HG02884 (cell line): ENCODE measurements around the gene INHA.

Source experiments
- ATAC-seq: cut with Tn5 transposase; IDR thresholded peaks from one replicate; pipeline ENCODE4 v1.9.1; 2021; ENCODE audit warnings: mild to moderate bottlenecking, moderate library complexity; ENCODE audit not compliant: unreplicated experiment

INHA gene

DNA sequence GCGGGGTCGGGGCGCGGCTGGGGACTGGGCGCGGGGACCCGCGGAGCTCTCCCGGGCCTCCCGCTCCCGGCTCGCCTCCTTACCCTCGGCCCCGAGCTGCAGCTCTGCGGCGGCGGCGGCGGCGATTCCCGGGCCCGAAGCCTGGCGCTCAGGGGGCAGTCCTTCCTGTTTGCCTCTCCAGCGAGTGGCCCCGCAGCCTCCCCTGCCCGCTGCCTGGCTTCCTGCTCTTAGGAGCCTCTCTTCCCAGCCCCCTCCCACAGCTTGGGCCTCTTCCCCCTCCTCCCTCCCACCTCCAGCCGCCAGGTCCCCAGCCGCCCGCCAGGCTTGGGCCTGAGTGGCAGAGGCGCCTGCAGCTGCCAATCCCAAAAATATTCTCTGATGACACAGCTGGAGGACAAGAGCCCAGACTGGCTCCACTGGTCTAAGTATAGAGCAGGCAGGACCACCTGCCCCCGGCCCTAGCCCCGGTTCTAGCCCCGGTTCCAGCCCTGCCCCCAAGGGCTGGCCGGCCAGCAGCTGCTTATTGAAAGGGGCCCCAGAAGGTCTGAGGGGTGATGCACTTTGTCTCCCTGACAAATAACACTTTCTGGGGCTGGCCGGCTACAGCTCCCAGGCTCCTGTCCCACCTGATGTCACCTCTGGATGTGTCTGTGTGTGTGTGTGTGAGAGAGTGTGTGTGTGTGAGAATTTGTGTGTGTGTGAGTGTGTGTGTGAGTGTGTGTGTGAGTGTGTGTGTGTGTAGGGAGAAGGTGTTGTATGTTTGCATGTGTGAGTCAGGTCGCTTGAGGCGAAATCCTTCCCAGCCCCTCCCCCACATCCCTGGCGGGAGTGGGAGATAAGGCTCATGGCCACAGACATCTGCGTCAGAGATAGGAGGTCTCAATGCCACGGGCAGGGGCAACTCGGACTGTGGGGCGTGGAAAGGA is 536 bp upstream of the INHA start, which contains the start of gene OBSL1:
OBSL1 (minus strand) TSS at position 229 of the 926 bp plus-strand sequence. CDS start 307 bp downstream, outside the sequence.
- ATAC-seq = no peak

DNA sequence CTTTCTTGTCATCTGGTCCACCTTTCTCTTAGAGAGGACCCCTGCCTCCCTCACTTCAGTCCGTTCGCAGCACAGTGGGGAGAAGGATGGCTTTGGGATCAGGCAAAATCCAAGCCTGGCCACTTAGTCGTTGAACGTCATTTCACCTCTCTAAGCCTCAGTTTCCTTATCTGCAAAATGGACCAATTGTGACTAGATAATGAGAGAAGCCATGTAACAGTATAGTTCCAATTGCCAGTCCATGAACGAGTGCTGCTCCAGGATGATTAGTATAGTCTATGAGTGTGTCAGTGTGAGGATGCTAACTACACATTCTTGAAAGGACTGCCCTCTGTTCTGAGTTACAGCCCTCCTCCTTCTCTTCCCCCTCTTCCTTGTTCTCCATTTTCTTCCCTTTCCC is 1.1 kb downstream of the INHA start:
- ATAC-seq = no peak

DNA sequence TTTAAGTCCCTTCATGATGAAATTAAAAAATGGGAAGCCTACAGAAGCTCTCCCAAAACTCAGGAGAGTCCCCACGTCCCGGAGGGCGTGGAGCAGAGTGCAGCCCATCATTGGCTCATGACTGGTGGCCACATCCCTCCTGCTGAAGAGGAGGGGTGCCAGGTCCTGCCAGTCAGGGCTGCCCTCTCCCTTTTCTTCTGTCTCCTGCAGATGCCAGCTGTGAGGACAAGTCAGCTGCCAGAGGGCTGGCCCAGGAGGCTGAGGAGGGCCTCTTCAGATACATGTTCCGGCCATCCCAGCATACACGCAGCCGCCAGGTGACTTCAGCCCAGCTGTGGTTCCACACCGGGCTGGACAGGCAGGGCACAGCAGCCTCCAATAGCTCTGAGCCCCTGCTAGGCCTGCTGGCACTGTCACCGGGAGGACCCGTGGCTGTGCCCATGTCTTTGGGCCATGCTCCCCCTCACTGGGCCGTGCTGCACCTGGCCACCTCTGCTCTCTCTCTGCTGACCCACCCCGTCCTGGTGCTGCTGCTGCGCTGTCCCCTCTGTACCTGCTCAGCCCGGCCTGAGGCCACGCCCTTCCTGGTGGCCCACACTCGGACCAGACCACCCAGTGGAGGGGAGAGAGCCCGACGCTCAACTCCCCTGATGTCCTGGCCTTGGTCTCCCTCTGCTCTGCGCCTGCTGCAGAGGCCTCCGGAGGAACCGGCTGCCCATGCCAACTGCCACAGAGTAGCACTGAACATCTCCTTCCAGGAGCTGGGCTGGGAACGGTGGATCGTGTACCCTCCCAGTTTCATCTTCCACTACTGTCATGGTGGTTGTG is 2.6 kb downstream of the INHA start:
- ATAC-seq = no peak

- no peak for ATAC-seq
Observed at GRCh38 chr2:219575566-219576504, 3.7 kb downstream of the INHA start.

DNA sequence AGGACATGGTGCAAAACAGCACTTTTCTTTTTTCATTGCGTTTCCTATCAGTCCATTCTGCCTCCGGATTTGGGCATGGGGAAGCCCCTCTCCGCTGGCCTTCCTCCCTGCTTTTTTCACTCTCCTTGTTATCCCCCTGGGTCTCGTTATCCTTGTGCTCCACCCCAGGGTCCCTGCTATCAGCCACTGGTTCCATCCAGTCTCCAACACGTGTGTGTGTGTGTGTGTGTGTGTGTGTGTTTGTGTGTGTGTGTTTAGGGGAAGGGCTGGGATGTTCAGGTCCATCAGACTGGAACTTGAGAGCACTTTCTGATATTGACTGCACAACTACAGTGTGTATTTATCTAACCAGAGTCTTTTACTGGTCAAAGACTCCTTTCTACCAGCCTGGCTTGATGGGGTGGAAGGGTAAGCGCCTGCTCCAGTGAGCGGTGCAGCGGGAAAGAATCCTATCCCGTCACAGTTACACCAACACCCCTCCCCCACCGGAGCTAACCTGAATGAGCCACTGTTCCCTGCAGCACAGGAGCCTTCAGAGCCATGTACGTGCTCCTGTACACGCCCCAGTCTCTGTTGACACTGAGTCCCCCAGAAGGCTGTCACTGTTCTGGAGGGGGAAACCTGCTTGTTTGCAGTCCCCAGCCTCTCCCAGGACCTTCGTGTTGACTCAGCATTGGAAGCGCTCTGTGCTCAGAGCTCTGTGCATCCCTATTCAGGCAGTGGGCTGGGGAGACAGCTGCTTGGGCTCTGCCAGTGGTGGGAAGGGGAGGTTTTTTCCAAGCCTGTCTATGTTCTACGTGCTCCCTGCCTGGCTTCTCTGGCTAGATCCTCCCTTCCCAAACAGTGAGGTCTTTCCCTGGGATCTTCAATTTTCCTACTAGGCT is 4.6 kb downstream of the INHA start:
- ATAC-seq = no peak

DNA sequence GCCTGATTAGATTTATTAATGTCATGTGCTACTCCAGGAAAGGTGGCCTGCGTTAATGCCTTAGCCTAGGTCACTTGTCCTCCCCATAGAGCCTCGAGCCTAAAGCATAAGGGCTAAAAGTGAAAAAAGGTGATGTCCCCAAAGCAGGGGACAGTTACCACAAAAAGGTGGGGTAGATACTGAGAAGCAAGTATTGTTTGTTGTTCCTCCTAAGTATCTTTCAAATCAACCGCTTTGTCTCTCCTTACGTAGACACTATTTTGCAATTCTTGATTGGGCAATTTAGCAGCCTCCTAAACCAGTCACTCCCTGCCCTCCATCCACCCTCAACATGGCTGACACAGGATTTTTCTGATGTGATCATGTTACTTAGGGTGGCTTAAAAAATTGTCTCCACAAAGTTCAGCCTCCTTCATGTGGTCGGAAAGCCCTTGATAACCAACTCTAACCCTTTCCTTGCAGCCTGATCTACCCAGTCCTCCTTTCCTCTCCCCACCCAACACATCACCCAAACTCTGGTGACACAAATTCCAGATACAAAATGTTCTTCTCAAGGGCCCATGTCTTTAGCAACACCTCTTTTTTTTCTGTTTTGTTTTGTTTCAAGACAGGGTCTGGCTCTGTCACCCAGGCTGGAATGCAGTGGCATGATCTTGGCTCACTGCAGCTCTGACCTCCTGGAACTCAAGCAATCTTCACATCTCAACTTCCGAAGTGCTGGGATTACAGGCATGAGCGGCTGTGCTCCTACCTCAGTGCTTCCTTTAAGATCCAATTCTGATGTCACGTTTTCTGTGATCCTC is 6.9 kb downstream of the INHA start:
- ATAC-seq = no peak

- no peak for ATAC-seq
Observed at GRCh38 chr2:219581346-219581745, 9.2 kb downstream of the INHA start.

DNA sequence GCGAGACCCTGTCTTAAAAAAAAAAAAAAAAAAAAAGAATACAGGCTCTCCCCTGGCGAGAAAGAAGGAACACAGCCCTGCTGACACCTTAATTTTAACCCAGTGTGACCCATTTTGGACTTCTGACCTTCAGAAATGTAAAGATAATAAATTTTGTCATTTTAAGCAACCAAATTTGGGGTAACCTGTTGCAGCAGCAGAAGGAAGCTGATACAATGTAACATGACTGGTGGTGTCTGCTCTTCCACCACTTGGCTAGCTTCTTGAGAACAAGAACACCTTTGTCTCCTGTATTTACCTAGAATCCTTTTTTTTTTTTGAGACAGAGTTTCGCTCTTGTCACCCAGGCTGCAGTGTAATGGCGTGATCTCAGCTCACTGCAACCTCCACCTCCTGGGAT is 19.0 kb downstream of the INHA start:
- ATAC-seq = no peak

DNA sequence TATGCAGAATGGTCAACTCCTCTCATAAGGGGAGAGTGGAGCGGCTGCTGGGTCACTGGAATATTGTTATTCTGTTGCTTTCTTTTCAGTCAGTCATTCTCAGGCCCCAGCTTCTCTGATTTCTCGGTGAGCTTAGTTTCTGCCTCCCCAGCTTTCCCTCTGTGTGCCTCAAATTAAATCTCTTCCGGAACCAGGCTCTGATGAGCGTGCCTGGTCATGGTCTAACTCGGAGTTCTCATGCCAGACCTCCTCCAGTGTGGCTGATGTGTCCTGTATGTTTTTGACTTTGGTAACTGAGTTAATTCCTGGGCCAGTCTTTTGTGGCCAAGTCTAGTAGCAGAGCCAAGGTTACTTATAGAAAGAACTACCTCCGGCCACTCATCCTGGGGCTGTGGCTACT is 20.6 kb downstream of the INHA start:
- no peak for ATAC-seq

- ATAC-seq = no peak
Observed at GRCh38 chr2:219593154-219593553, 21.0 kb downstream of the INHA start.

- no peak for ATAC-seq
Observed at GRCh38 chr2:219595256-219595655, 23.1 kb downstream of the INHA start.

GRCh38 chr2:219596954-219597551 is 24.9 kb downstream of the INHA start:
- no peak for ATAC-seq

DNA sequence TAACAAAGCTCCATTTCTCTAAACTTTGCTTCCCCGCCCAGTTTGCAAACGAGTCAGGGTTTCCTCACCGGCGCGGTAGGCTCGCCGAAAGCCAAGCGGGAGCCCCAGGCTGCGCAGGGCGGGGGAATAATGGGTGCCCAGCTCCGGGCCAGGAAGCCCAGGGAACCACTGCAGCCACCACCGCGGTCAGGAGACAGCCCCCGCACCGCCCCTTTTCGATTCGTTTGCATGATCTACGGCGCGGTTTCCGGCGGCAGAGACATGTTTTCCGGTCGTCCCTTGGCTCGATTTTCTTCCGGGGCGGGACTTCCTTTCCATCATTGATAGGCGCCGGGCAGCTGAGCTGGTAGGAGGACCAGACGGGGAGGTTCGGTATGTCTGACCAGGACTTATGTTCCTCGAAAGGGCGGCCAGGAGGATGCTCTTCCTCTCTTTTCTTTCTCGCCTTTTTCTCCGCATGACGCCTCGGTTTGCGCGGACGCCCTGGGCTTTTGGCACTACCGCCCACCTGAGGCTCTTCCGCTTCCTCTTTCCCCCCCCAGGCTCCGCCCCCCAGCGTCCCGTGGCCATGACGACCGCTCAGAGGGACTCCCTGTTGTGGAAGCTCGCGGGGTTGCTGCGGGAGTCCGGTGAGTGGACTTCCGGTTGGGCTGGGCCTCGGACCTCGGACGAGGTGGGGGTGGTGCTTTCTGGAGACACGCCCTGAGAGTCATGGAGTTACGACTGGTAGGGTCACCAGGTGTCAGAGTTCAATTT is 25.6 kb downstream of the INHA start, which contains the start of gene STK11IP:
STK11IP (plus strand) TSS at position 306 of the 756 bp plus-strand sequence; CDS start at position 569, 263 bp downstream.
- peak; percentile 88 for ATAC-seq

DNA sequence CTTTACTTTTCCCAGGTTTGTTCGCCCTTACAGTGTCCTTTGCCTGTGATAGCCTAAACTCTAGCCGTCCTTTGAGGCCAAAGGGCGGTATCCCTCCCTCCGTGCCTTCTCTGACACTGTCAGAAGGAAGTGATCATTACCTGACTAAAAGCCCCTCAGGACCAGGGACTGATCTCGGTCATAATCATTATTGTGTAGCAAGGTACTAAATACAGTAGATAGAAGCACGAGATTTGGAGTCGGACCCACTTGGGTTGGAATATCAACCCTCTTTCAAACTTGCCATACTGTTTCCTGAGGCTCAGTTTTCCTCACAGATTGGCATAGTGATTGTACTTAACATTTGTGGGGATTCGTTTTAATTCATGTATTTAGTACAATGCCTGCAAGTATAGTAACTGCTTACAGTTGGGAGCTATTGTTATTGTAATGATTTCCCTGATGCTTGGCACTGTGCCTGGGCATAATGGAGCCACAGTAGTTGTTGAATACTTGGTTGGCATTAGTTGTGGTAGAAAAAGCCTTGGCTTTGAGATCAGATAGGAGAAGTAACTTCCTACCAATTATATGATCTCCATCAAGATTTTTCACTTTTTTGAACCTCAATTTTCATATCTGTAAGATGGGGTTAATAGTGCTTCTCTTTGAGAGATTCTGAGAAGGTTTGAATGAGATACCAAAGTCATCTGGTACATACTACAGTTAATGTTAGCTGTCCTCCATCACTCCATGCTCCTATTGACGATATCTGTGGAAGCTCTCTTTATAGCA is 26.4 kb downstream of the INHA start:
- ATAC-seq = peak; percentile 26

DNA sequence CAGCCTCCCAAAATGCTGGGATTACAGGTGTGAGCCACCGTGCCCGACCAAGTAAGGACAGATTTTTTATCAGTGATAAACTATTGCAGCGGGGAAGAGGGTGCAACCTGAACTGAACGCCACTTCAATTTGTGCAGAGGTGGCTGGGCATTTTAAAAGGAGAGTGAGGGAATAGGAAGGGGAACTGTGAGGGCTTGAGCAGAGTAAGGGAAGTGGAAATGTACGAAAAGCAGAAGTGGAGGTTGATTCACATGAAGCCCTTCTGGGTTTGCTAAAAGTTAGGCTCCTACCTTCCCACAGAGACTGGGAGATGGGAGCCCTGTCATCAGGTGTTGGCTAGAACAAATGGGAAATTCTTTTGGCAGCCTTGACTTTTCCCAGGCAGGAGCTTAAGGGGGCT is 31.7 kb downstream of the INHA start:
- ATAC-seq = peak; percentile 55

GRCh38 chr2:219605607-219605954 is 33.5 kb downstream of the INHA start:
- no peak for ATAC-seq

GRCh38 chr2:219607931-219608330 is 35.8 kb downstream of the INHA start:
- no peak for ATAC-seq
